Common myeloid progenitor, CD34-positive (primary cell): ENCODE data around the gene CD7.
A peak's percentile ranks its signal among the peaks of the same experiment; 100 is the strongest.

Experiments used
- CTCF ChIA-PET: fragments of 350-600 bp; sonication (Branson Sonifier 250); formaldehyde crosslinking; loops from one replicate; lab custom pipeline; 2021; ENCODE audit warnings: antibody characterized with exemption; lab: Charles Lee
- POLR2A ChIA-PET: fragments of 350-600 bp; sonication (Branson Sonifier 250); formaldehyde crosslinking; loops from one replicate; lab custom pipeline; 2021; ENCODE audit warnings: antibody characterized with exemption; lab: Charles Lee
- DNase-seq, 3 donors: peaks; one replicate each; pipeline versions ENCODE4 v3.0.0 to v3.0.0-alpha.2; 2013
- H3K27ac ChIP-seq, 2 experiments: 1 replicate in 1 of 2; 2 replicates in 1 of 2; pipeline ENCODE4 v1.7.0; 2013; ENCODE audit warnings: inconsistent platforms in 2 of 2, low read length in 2 of 2, mild to moderate bottlenecking in 2 of 2, low read depth in 1 of 2, moderate library complexity in 1 of 2; ENCODE audit not compliant: severe bottlenecking in 2 of 2, insufficient read depth in 1 of 2, poor library complexity in 1 of 2
- H3K27me3 ChIP-seq, 5 experiments: replicated peaks in 2 of 5; 1 replicate in 3 of 5; 2 replicates in 2 of 5; pipeline versions ENCODE4 v1.6.1 to v1.7.0; 2013; ENCODE audit warnings: low read length in 4 of 5, mild to moderate bottlenecking in 2 of 5, moderate library complexity in 2 of 5, inconsistent platforms in 1 of 5; ENCODE audit not compliant: insufficient read depth in 5 of 5, control insufficient read depth in 4 of 5
- H3K36me3 ChIP-seq, 4 experiments: 1 replicate in 2 of 4; 2 replicates in 2 of 4; pipeline versions ENCODE4 v1.6.1 to v1.7.0; 2013; ENCODE audit warnings: low read length in 3 of 4, control low read depth in 1 of 4, mild to moderate bottlenecking in 1 of 4; ENCODE audit not compliant: control insufficient read depth in 4 of 4, insufficient read depth in 4 of 4
- H3K4me1 ChIP-seq, 4 experiments: 1 replicate in 3 of 4; 2 replicates in 1 of 4; pipeline versions ENCODE4 v1.6.1 to v1.7.1; 2013; ENCODE audit warnings: low read length in 3 of 4, mild to moderate bottlenecking in 3 of 4, control low read depth in 1 of 4, inconsistent platforms in 1 of 4, moderate library complexity in 1 of 4; ENCODE audit not compliant: control insufficient read depth in 4 of 4, insufficient read depth in 4 of 4; ENCODE audit errors: control extremely low read depth in 1 of 4
- H3K4me3 ChIP-seq, 7 experiments: 1 replicate in 4 of 7; 2 replicates in 3 of 7; pipeline versions ENCODE4 v1.5.1 to v1.7.0; 2013; ENCODE audit warnings: mild to moderate bottlenecking in 7 of 7, low read length in 6 of 7, moderate library complexity in 6 of 7, inconsistent platforms in 2 of 7, low read depth in 2 of 7, control low read depth in 1 of 7; ENCODE audit not compliant: insufficient read depth in 4 of 7, control insufficient read depth in 1 of 7; ENCODE audit errors: extremely low read depth in 1 of 7
- H3K9me3 ChIP-seq, 5 experiments: 1 replicate in 4 of 5; 2 replicates in 1 of 5; pipeline versions ENCODE4 v1.6.1 to v1.7.1; 2013; ENCODE audit warnings: low read length in 4 of 5, mild to moderate bottlenecking in 2 of 5, inconsistent platforms in 1 of 5, low read depth in 1 of 5, moderate library complexity in 1 of 5; ENCODE audit not compliant: control insufficient read depth in 4 of 5, insufficient read depth in 2 of 5; ENCODE audit errors: control extremely low read depth in 1 of 5
- WGBS: methylation state at CpG from one replicate; pipeline ENCODE4 v1.1.5; 2013; ENCODE audit not compliant: insufficient coverage; 5-methylcytosine and 5-hydroxymethylcytosine counted together

CD7 gene

DNA sequence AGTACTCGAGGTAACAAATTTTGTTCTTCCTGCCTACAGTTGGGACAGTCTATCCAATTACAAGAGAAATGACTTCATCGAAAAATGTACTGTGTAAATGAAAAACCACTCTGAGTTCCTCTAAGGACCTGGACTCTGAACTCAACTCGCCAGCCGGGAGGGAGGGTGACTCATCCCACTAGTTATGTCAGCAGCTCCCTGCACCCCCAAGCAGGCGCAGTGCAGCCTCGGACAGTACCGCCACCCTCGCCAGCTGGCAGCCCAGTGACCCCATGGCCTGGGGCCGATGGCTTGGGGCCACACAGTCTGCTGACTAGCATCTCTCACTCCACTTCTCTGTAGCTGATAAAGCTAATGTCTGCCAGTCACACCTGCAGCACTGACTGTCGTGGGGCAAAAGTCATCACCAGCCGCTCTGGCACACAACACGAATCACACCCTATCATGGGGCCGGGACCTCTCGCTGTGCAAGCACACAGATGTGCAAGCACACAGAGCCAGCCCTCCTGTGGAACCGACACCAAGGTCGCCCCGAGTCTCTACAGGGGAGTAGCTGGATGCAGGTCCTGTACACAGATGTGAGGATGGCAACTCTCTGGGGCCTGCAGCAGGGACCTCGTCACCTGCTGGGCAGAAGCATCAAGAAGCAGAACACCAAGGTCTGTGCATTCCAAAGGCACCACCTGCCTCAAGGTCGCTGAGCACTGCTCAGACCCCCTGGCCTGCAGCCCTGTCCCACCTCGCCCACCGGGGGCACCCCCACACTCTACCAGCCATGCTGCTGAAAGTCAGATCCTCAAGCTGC, 49.6 kb downstream of the CD7 start:
- no peaks in the 10 kb centered on the region for H3K9me3 ChIP-seq
- ChIA-PET CTCF (interaction anchor here (0.9 to 1.6 kb wide), 6 partner anchors 14 to 34 kb away, joined by 3 to 5 read pairs (median 4); no protein-coding TSS in a partner anchor), POLR2A (interaction anchor here (1.2 to 1.3 kb wide), 2 partner anchors 25 to 30 kb away, joined by 3 to 5 read pairs; no protein-coding TSS in a partner anchor)
- H3K4me3 ChIP-seq: no peak overlapping the region
- H3K4me1 ChIP-seq: peaks cover 6 to 24% (median 17%) of the 10 kb centered on the region in 4 experiments
- 78% methylated on average over 21 of the region's 21 CpGs for WGBS
- peak; percentile 29 to 77 (median 73) for DNase-seq
- peak overlapping the region in 1 of 2 experiments; percentile 45 for H3K27ac ChIP-seq
- H3K36me3 ChIP-seq: peaks cover 13 to 81% (median 61%) of the 10 kb centered on the region in 4 experiments
- H3K27me3 ChIP-seq: no peaks in the 10 kb centered on the region

- peaks cover 0 to 15% (median 7%) of the 10 kb centered on the region in 4 experiments for H3K4me1 ChIP-seq
- no peak for DNase-seq
- no peak overlapping the region for H3K4me3 ChIP-seq
- ChIA-PET CTCF (interaction anchor here (0.6 to 1.4 kb wide), 4 partner anchors 12 to 55 kb away, joined by 3 to 7 read pairs (median 3); no protein-coding TSS in a partner anchor), POLR2A (no interaction called here)
- no peak overlapping the region for H3K27ac ChIP-seq
- no peaks in the 10 kb centered on the region for H3K27me3 ChIP-seq
- no peaks in the 10 kb centered on the region for H3K9me3 ChIP-seq
- H3K36me3 ChIP-seq: peaks cover 20 to 88% (median 67%) of the 10 kb centered on the region in 4 experiments
- 99% methylated on average over 8 of the region's 10 CpGs for WGBS
Measured at GRCh38 chr17:82266142-82266541, 51.3 kb downstream of the CD7 start.
